NCI-H345 (cell line): ENCODE data around the gene DUSP7.
"Not testable (repeated sequence)": the region's sequence is repeated elsewhere in the genome, so short reads cannot be mapped to it uniquely, and the experiment has no call there.

Experiments
- DNase-seq: peaks from one replicate; lab custom pipeline; 2025; lab: John Stamatoyannopoulos, UW

Gene DUSP7

DNA sequence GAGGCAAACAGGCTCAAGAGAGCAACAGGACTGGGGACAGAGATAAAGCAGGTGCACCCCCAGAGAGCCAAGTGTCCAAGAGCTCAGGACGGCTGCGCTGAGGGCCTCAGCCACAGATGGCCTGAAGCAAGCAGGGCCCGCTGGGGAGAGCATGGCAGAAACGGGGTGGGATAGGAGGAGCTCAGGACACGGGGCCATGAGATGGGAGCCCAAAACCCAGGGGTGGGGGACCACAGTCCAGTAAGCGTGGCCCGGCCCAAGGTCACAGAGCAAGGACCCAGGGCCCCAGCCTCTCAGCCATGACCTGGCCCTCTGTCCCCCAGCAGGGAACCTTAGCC, 9.5 kb downstream of the DUSP7 start:
- no peak for DNase-seq

- DNase-seq = no peak
Observed at GRCh38 chr3:52046186-52046901, 10.0 kb downstream of the DUSP7 start.

DNA sequence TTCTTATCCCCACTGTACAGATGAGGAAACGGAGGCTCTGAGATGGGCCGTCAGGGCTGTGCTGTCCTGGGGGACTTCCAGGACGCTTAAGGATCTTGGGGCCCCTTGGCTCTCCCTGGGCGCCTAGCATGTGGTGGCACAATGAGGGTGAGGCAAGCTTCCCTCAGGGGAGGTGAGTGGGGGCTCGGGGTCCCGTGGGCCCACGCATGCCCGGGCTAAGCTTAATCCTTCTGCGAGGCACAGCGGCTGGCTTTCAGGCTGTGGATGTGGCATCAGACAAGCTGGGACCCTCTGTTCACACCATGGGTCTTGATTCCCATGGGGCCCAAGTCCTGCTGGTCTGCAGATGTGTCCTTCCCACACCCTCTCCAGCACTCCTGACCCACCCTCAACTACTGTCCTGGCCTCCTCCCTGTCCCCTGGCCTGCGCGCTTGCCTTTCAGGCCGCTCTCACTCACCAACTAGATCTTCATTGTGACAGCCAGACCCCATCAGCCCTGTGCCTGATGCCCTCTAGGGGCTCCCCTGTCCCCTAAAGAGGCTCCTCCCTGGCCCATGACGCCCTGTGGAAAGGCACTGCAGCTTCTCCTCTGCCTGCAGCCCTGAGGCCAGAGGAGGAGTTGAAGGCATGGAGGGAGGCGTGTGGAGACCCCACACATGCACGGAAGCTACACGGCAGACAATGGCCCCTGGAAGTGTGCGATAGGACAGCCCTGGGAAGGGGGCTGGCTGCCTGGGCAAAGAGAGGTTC, 11.3 kb downstream of the DUSP7 start:
- DNase-seq = no peak

GRCh38 chr3:52043750-52044149, 12.6 kb downstream of the DUSP7 start:
- DNase-seq = no peak

- not testable (repeated sequence) for DNase-seq
Observed at GRCh38 chr3:52043039-52043438, 13.3 kb downstream of the DUSP7 start.

DNA sequence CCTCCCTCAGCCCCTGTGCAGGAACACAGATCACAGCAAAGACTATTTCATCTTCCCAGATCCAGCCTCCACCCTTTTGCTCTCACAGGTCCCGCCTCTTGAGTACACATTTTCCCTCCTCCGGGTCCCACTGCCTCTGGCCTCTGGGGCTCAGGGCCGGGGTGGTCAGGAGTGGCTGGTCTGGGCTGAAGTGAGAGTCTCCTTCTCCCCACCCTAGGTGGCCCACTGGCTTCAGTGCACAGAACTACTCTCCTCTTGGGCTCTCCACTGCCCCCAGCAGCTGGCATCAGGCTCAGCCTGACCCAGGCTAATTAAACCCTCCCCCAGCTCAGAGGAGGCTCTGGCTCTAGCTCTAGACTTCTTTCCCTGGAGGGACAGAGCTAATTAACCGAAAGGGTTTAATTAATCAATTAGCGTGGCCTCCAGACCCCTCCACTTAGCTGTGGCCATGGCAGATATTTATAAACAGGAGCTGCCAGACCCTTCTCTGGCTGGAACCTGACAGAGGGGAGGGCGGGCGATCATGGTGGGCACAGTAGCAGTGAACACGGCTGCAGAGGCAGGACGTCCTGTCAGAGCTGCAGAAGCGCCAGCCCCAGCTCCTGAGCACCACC, 15.1 kb downstream of the DUSP7 start:
- no peak for DNase-seq

- DNase-seq = no peak
Observed at GRCh38 chr3:52040600-52040999, 15.8 kb downstream of the DUSP7 start.

DNA sequence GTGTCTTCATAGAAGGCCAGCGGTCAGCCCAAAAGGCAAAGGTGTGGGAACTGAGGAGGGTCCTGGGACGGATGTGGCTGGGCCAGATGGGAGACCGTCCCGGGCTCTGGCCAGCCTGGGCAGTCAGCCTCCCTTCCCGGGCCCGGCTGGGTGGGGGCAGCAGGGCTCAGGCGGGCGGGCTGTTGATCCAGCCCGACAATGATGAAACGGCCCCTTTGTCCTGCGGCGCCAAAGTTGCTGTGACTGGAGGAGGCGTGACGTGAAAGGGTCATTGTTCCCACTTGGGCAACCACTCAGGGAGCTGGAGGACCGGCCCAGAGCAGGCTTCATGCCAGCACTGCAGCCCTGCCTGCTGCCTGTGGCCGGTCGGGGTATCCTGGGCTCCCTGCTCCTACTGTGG, 16.5 kb downstream of the DUSP7 start:
- DNase-seq = no peak

GRCh38 chr3:52039426-52039825, 16.9 kb downstream of the DUSP7 start:
- no peak for DNase-seq

- no peak for DNase-seq
Observed at GRCh38 chr3:52038227-52038626, 18.1 kb downstream of the DUSP7 start.

GRCh38 chr3:52037291-52037690, 19.1 kb downstream of the DUSP7 start:
- no peak for DNase-seq

GRCh38 chr3:52036829-52037228, 19.5 kb downstream of the DUSP7 start:
- no peak for DNase-seq

- DNase-seq = no peak
Observed at GRCh38 chr3:52036222-52036694, 20.1 kb downstream of the DUSP7 start.

DNA sequence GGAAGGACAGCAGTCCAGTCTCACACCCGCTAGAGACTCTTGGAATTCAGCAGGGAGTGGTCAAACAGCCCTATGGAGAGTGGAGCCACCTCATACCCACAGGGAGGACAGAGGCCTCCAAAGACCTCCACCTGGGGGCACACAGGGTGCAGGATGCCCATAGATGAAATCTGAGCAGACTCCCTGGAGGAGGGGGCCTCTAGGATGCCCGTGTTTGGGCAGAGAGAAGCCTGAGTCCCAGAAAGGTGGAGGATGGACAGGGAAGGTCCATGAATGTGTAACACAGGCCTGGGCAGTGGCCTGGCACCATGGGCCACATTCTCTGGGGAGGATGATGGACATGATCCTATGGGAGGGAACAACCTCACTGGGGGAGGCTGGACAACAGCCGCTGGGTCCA, 21.7 kb downstream of the DUSP7 start:
- DNase-seq = no peak

DNA sequence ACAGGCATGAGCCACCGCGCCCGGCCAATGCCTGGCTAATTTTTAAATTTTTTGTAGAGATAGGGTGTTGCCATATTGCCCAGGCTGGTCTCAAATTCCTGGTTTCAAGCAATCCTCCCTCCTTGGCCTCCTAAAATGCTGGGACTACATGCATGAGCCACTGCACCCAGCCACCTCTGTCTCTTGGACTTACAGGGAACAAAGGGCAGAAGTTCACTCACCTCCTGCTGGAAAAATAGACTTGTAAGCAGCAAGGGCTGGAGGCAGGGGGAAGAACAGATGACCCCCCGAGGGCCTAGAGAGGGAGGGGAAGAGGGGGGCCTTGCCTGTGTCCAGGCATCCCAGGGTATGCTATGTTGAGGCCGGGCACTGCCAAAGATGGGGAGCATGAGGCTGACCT, 22.2 kb downstream of the DUSP7 start:
- DNase-seq = no peak

GRCh38 chr3:52033748-52034147, 22.6 kb downstream of the DUSP7 start:
- DNase-seq = not testable (repeated sequence)

GRCh38 chr3:52032702-52033408, 23.5 kb downstream of the DUSP7 start:
- DNase-seq = no peak

DNA sequence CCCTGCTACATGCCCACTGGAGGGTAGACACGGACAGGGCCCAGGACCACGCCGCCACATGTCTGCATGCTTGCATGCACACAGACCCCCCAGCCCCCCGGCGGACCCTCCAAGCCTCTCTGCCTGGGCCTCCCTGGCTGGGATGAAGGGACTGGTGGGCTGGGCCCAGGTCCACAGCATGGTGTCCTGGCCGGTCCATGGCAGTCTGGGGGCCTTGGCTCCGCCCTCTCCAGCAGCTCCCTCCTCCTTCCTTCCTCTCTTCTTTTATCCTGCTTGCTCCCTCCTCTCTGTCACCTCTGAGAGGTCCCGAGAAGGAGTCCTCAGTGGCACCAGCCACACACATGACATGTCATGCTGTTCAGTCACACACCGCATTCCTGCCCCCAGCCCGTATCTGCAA, 24.5 kb downstream of the DUSP7 start:
- no peak for DNase-seq

- DNase-seq = no peak
Observed at GRCh38 chr3:52030714-52031310, 25.6 kb downstream of the DUSP7 start.

GRCh38 chr3:52029535-52029934, 26.8 kb downstream of the DUSP7 start:
- DNase-seq = no peak

DNA sequence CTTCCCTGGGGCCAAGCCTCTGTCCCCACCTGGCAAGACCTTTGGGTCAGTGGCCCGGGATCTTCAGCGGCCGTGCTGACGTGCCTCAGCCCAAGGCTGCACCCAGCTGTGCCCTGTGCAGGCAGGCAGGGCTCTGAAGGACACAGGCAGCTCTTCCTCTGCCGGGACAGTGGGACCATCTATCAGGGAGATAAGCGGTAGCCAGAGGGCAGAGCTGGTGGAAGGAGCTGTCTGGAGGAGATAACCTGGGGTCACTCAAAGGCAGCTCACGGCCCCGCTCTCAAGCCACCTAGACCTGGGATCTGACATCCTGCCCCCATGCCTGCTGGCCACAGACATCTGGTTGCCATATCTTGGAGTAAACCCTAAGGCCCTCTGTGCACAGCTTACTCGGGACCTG, 27.3 kb downstream of the DUSP7 start:
- DNase-seq = no peak

DNA sequence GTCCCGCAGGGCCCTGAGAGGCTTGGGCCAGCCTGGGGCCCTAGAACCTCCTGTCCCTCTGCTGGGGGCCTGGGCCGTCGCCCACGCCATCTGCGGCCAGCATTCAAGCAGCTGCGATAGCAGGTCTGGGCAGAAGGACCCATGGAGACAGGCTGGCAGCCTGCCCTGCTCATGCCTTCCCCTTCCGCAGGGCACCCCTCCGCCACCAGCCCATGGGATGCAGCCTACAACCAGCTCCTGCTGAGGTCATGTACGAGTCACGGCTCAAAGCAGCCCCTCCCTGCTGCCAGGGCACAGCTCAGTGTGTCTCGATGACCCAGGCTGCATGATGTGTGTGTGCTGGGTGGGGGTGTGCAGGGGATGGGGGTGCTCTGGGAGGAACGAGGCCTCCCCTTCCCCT, 27.8 kb downstream of the DUSP7 start:
- no peak for DNase-seq
